ENCODE results near the gene USPL1. TPM values are rescaled to one million over a fixed set of nuclear protein-coding genes. Genes with fewer than 3 reads are reported as not detected.

USPL1 gene
- total and polyA plus RNA-seq, 2 donors from 2014 or later: 6.3 to 18.4 TPM

DNA sequence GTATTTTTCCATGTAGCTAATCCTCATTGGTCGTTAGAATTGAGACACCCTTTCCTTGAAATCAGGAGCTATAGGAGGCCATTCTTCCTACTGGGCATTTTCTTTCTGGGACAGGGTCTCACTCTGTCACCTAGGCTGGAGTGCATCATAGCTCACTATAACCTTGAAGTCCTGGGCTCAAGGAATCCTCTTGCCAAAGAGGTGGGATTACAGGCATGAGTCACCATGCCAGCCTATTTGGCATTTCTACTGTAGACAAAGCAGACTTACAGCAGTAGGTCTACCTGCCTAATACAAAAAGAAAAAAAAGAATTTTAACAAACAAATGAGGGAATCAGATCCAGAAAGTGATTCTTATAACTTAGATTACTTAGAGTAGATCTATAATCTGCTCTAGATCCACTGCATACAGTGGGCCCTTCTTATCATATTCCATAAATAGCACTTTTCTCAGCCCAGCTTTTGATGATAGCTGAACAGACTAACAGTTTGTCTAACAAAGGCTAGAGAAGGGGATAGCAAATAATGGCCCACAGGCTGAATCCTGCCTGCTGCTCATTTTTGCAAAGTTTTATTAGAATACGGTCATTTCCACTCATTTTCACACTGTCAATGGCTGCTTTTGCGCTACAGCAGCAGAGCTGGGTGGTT, 36.7 kb upstream of the USPL1 start:
- no peak overlapping the region for H3K9ac ChIP-seq (ENCODE audit: low read length in 3 of 3)
- no peaks in the 10 kb centered on the region for H3K27me3 ChIP-seq (ENCODE audit: control insufficient read depth, insufficient read depth, low read length)
- H3K27ac ChIP-seq (ENCODE audit: low read depth in 2 of 2, low read length in 2 of 2): no peak overlapping the region
- H3K4me1 ChIP-seq (ENCODE audit: control insufficient read depth in 2 of 3, insufficient read depth in 2 of 3, low read depth in 1 of 3, low read length in 3 of 3): peaks cover 0 to 2% (median 0%) of the 10 kb centered on the region in 3 donors
- no peaks in the 10 kb centered on the region for H3K36me3 ChIP-seq (ENCODE audit: control insufficient read depth in 2 of 3, insufficient read depth in 3 of 3, low read length in 3 of 3)
- no peak for FAIRE-seq
- no peaks in the 10 kb centered on the region for H3K9me3 ChIP-seq (ENCODE audit: control insufficient read depth in 2 of 3, insufficient read depth in 1 of 3, low read length in 3 of 3)
- H3K4me3 ChIP-seq (ENCODE audit: low read length in 3 of 3): no peak overlapping the region
- intact Hi-C loops (cut with DNase I): no loop called here
- DNase-seq: no peak
- TF ChIP-seq, protein P1, sequence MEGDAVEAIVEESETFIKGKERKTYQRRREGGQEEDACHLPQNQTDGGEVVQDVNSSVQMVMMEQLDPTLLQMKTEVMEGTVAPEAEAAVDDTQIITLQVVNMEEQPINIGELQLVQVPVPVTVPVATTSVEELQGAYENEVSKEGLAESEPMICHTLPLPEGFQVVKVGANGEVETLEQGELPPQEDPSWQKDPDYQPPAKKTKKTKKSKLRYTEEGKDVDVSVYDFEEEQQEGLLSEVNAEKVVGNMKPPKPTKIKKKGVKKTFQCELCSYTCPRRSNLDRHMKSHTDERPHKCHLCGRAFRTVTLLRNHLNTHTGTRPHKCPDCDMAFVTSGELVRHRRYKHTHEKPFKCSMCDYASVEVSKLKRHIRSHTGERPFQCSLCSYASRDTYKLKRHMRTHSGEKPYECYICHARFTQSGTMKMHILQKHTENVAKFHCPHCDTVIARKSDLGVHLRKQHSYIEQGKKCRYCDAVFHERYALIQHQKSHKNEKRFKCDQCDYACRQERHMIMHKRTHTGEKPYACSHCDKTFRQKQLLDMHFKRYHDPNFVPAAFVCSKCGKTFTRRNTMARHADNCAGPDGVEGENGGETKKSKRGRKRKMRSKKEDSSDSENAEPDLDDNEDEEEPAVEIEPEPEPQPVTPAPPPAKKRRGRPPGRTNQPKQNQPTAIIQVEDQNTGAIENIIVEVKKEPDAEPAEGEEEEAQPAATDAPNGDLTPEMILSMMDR (IDR thresholded peaks at IDR 0.05; ENCODE audit: borderline replicate concordance, extremely low read depth, insufficient read depth): no peak

DNA sequence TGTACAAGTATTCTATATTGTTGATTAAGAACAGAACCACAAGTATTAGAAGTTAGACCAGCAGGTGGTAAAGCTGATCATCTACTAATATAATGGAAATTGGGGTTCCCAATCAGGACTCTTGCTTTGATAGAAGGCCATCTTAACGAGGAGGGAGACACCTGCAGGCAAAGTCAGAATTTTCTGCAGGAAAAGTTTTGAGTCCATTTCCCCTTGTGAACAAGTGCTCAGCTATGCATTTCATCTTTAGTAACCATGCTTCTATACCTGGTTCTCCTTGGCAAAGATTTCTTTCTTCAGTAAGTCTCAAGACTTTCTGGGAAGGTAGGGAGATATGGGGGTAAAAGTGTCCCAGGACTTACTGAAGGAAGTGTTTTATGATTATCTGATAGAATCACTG, 36.1 kb upstream of the USPL1 start:
- no peak for FAIRE-seq
- H3K36me3 ChIP-seq (ENCODE audit: control insufficient read depth in 2 of 3, insufficient read depth in 3 of 3, low read length in 3 of 3): no peaks in the 10 kb centered on the region
- intact Hi-C loops (cut with DNase I): no loop called here

DNA sequence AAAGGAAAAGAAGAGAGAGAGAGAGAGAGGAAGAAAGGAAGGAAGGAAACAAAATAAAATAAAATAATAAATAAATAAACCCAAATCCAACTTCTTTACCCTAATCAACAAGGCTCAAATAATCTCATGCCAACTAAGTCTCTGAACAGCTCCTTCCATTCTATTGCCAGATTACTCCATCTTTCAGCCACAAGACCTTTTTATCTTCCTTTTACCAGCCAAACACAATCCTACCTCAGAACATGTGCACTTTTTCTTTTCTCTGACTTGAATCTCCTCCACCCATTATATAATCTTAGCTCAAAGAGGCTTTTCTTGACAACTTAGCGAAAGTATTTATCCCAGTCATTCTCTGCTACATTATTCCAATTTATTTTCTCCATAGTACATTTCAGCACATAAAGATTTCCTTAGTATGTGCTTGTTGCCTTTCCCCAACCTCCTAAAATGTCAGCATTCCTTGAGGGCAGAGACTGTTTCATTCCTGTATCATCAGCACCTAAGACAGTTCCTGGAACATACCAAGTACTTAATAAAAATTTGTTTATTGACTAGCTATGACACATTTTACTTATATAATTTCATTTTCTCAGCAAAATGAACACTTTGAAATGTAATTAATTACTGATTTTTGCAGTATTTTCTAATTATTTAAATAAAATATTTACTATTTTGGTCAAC, 33.5 kb upstream of the USPL1 start:
- Histone ChIP-seq H3K27ac (ENCODE audit: low read depth in 2 of 2, low read length in 2 of 2) (no peak overlapping the region), H3K9me3 (ENCODE audit: control insufficient read depth in 2 of 3, insufficient read depth in 1 of 3, low read length in 3 of 3) (no peaks in the 10 kb centered on the region), H3K9ac (ENCODE audit: low read length in 3 of 3) (no peak overlapping the region), H3K4me1 (ENCODE audit: control insufficient read depth in 2 of 3, insufficient read depth in 2 of 3, low read depth in 1 of 3, low read length in 3 of 3) (no peaks in the 10 kb centered on the region), H3K4me3 (ENCODE audit: low read length in 3 of 3) (no peak overlapping the region), H3K27me3 (ENCODE audit: control insufficient read depth, insufficient read depth, low read length) (no peaks in the 10 kb centered on the region), H3K36me3 (ENCODE audit: control insufficient read depth in 2 of 3, insufficient read depth in 3 of 3, low read length in 3 of 3) (no peaks in the 10 kb centered on the region)
- TF ChIP-seq, protein P1 (IDR thresholded peaks at IDR 0.05; ENCODE audit: borderline replicate concordance, extremely low read depth, insufficient read depth): no peak
- DNase-seq (no peak), FAIRE-seq (no peak)
- intact Hi-C loops (cut with DNase I): no loop called here

More for the DNA sequence above, 36.1 kb upstream of the USPL1 start:
- TF ChIP-seq, protein P1 (IDR thresholded peaks at IDR 0.05; ENCODE audit: borderline replicate concordance, extremely low read depth, insufficient read depth): no peak
- H3K9ac ChIP-seq (ENCODE audit: low read length in 3 of 3): no peak overlapping the region
- H3K4me1 ChIP-seq (ENCODE audit: control insufficient read depth in 2 of 3, insufficient read depth in 2 of 3, low read depth in 1 of 3, low read length in 3 of 3): peaks cover 0 to under 1% (median 0%) of the 10 kb centered on the region in 3 donors
- H3K9me3 ChIP-seq (ENCODE audit: control insufficient read depth in 2 of 3, insufficient read depth in 1 of 3, low read length in 3 of 3): no peaks in the 10 kb centered on the region
- no peak overlapping the region for H3K4me3 ChIP-seq (ENCODE audit: low read length in 3 of 3)
- no peak overlapping the region for H3K27ac ChIP-seq (ENCODE audit: low read depth in 2 of 2, low read length in 2 of 2)
- peak in 1 of 5 donors; percentile 30 for DNase-seq
- no peaks in the 10 kb centered on the region for H3K27me3 ChIP-seq (ENCODE audit: control insufficient read depth, insufficient read depth, low read length)
